Body of pancreas (tissue), 4 donors: ENCODE results near the gene CRK. TPM values are rescaled to one million over a fixed set of nuclear protein-coding genes. Genes with fewer than 3 reads are reported as not detected.

ENCODE experiments used
- ATAC-seq: fragments of 150-250 bp; one replicate; pipeline ENCODE4 v1.9.1; 2016
- DNase-seq, 4 donors: peaks; one replicate each; pipeline ENCODE4 v3.0.0-alpha.2; 2019
- H3K27ac ChIP-seq, 4 donors: fragments of 200-600 bp; sonication (generic); 1 replicate in 3 of 4; 2 replicates in 1 of 4; pipeline versions ENCODE4 v1.5.1 to v1.6.1; 2016 to 2019; ENCODE audit warnings: mild to moderate bottlenecking in 1 of 4, mixed read lengths in 1 of 4, moderate library complexity in 1 of 4
- H3K27me3 ChIP-seq, 2 donors: fragments of 200-600 bp; sonication (generic); one replicate each; pipeline ENCODE4 v1.6.0; 2016; ENCODE audit warnings: mild to moderate bottlenecking in 1 of 2
- H3K36me3 ChIP-seq, 2 donors: fragments of 200-600 bp; sonication (generic); replicated peaks in 1 of 2; 2 replicates each; pipeline ENCODE4 v1.5.1; 2016; ENCODE audit warnings: low read depth in 2 of 2; ENCODE audit not compliant: insufficient read depth in 1 of 2
- H3K4me1 ChIP-seq: fragments of 200-600 bp; sonication (generic); one replicate; pipeline ENCODE4 v1.6.0; 2016
- H3K4me3 ChIP-seq, 2 donors: fragments of 200-600 bp; sonication (generic); 1 replicate in 1 of 2; 2 replicates in 1 of 2; pipeline ENCODE4 v1.5.1; 2016 to 2019
- H3K9me3 ChIP-seq, 3 donors: fragments of 200-600 bp; sonication (generic); 1 replicate in 2 of 3; 2 replicates in 1 of 3; pipeline ENCODE4 v1.5.1; 2016
- POLR2A ChIP-seq, 3 donors: fragments of 450-650 bp; IDR thresholded peaks; one replicate each; pipeline ENCODE4 v1.6.1; 2016; ENCODE audit warnings: antibody characterized with exemption in 3 of 3, mild to moderate bottlenecking in 2 of 3
- WGBS, 2 donors: methylation state at CpG; one replicate each; pipeline ENCODE4 v1.1.5; 2017; 5-methylcytosine and 5-hydroxymethylcytosine counted together
- intact Hi-C: fragments of 100-400 bp; cut with DNase I; formaldehyde crosslinking; loops from one replicate; pipeline ENCODE4 v1.15.1; 2023
- total RNA-seq, 2 donors: library from RNA; depleted of rRNA; stranded (reverse); fragments of >200 nt; gene quantifications; one replicate each; pipeline ENCODE4 v1.1.0, GENCODE V29; 2016
- TF ChIP-seq, protein P1 (sequence below), 7 experiments: fragments of 450-650 bp in 4 of 7; fragments of 200-600 bp in 3 of 7; sonication (generic) in 3 of 7; IDR thresholded peaks; one replicate each; pipeline ENCODE4 v1.5.1; 2016 to 2019; ENCODE audit warnings: antibody characterized with exemption in 7 of 7

Gene CRK
- total RNA-seq, 2 donors from 2014 or later = 27.7 to 35.5 TPM

DNA sequence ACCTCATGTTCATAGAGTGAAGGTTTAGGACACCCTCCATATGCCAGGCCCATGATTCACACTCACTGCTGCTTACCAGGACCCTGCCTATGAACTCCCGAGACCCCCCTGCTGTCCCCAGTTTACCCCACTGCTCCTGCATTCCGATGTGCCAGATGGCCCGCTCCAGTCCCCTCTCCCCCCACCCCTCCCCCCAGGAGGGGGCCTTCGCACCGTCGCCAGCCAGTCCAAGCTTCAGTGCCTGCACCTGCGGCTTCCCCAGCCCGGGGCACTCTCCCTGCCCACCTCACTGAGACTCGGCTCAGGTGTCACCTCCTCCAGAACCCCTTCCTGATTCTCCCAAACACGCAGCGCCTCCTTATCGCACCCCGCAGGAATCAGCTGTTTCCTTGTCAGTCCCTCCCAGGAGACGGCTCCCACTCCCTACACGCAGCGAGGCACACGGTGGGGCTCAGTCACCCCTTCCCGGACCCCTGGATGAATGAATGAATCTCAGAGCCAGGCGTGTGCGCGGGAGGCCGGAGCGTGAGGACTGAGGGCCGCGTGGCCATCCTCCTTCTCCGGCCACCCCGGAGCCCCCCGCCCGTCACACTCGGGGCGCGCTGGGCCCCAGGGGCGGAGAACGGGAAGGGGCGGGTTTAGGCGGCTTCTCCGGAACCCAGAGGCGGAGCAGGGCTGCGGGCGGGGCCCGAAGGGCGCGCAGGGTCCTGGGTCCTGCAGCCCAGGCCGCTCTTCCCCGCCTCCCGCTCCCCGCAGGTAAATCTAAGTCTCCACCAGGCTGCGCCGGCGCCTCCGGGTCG lies 34.8 kb upstream of the CRK start:
- WGBS, 2 donors = 1 to 2% methylated on average over 30 to 50 of the region's 52 CpGs
- peaks cover 63% of the 10 kb centered on the region for H3K4me1 ChIP-seq
- peak; percentile 54 for ATAC-seq
- intact Hi-C loops = no loop called here
- H3K27me3 ChIP-seq = no peaks in the 10 kb centered on the region
- TF ChIP-seq POLR2A (IDR thresholded peaks at IDR 0.05) = peak; percentile 22 to 68 (median 55)
- TF ChIP-seq, protein P1, sequence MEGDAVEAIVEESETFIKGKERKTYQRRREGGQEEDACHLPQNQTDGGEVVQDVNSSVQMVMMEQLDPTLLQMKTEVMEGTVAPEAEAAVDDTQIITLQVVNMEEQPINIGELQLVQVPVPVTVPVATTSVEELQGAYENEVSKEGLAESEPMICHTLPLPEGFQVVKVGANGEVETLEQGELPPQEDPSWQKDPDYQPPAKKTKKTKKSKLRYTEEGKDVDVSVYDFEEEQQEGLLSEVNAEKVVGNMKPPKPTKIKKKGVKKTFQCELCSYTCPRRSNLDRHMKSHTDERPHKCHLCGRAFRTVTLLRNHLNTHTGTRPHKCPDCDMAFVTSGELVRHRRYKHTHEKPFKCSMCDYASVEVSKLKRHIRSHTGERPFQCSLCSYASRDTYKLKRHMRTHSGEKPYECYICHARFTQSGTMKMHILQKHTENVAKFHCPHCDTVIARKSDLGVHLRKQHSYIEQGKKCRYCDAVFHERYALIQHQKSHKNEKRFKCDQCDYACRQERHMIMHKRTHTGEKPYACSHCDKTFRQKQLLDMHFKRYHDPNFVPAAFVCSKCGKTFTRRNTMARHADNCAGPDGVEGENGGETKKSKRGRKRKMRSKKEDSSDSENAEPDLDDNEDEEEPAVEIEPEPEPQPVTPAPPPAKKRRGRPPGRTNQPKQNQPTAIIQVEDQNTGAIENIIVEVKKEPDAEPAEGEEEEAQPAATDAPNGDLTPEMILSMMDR (IDR thresholded peaks at IDR 0.05) = no peak
- H3K36me3 ChIP-seq = no peaks in the 10 kb centered on the region
- peak; percentile 59 to 71 (median 69) for DNase-seq
- H3K4me3 ChIP-seq = peak overlapping the region; percentile 65 to 69
- H3K27ac ChIP-seq = peak overlapping the region; percentile 19 to 83 (median 76)
- H3K9me3 ChIP-seq = no peaks in the 10 kb centered on the region

DNA sequence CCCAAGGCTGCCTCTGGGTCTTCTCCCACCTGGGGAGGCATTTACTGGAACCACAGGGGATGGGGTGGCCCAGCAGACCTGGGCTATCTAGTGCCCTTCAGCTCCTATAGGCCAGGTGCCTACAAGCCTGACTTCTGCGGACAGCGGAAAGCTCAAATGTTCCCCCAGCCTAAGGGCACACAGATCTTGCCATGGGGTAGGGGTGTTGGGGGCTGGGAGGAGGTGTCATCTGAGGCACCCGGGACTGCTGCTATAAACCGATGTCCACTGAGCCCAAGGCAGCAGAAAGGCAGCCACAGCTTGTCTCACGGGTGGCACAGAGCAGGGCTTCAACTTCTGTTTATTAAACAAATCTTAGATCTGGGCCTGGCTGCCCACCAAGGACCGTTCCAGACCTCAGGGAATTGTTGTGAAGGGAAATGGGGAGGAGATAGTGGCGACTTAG lies 32.8 kb upstream of the CRK start:
- H3K27me3 ChIP-seq = no peaks in the 10 kb centered on the region
- H3K4me1 ChIP-seq = peaks cover 66% of the 10 kb centered on the region
- 67 to 79% methylated on average over 2 to 6 of the region's 7 CpGs for WGBS, 2 donors
- no peak overlapping the region for H3K4me3 ChIP-seq
- intact Hi-C loops = no loop called here
- TF ChIP-seq, protein P1 (IDR thresholded peaks at IDR 0.05) = no peak
- no peak for TF ChIP-seq POLR2A (IDR thresholded peaks at IDR 0.05)
- no peaks in the 10 kb centered on the region for H3K36me3 ChIP-seq
- no peak for ATAC-seq
- peak overlapping the region; percentile 94 to 97 (median 96) for H3K27ac ChIP-seq
- no peak for DNase-seq
- H3K9me3 ChIP-seq = no peaks in the 10 kb centered on the region

DNA sequence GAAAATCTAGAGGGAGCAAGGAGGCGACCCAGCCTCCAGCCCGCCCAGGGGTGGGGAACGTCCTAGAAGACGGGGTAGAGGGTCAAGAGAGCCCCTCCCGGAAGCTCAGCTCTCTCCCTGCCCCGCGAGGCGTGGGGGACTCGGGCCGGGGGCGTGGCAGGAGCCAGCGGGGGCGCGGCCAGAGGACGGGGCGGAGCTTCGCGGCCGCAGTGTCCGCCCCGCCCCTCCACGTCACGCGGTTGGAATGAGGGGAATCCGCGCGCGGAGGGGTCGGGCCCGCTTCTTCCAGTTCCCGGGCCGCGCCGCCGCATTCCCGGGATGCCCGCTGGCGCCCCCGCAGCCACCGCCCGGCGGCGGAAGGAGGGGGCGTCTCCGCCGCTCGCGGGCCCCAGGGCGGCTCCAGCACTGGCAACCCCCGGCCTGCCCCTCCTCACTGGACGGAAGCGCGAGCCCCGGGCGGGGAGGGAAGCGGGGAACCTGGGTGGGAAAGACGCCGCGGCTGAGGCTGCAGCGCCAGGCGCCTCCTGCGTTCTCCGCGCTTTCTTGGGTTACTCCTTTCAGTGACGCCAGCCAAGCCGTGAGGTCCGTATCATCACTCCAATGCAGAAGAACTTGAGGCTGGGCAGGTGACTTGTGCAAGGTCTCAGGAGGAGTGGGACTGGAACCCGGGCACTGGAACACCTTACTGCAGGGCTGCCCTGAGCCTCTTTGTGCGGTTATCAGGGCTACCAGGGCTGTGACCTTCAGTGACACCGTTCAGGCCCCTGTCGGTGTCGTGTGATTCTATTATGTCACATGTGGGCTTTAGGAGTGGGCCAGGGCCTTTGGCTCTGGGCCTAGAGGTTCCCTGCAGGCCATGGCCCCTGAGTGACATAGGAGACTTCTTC lies 32.1 kb upstream of the CRK start:
- H3K4me1 ChIP-seq = peaks cover 73% of the 10 kb centered on the region
- no peaks in the 10 kb centered on the region for H3K27me3 ChIP-seq
- H3K9me3 ChIP-seq = no peaks in the 10 kb centered on the region
- H3K36me3 ChIP-seq = no peaks in the 10 kb centered on the region
- peak; percentile 52 for ATAC-seq
- H3K4me3 ChIP-seq = peak overlapping the region; percentile 24 to 29
- TF ChIP-seq POLR2A (IDR thresholded peaks at IDR 0.05) = peak; percentile 43 to 76 (median 61)
- TF ChIP-seq, protein P1 (IDR thresholded peaks at IDR 0.05) = peak in 1 of 7 experiments; percentile 11
- 0 to 2% methylated on average over 20 to 43 of the region's 72 CpGs for WGBS, 2 donors
- DNase-seq = peak; percentile 82 to 88 (median 86)
- intact Hi-C loops = no loop called here
- peak overlapping the region; percentile 94 to 97 (median 96) for H3K27ac ChIP-seq

DNA sequence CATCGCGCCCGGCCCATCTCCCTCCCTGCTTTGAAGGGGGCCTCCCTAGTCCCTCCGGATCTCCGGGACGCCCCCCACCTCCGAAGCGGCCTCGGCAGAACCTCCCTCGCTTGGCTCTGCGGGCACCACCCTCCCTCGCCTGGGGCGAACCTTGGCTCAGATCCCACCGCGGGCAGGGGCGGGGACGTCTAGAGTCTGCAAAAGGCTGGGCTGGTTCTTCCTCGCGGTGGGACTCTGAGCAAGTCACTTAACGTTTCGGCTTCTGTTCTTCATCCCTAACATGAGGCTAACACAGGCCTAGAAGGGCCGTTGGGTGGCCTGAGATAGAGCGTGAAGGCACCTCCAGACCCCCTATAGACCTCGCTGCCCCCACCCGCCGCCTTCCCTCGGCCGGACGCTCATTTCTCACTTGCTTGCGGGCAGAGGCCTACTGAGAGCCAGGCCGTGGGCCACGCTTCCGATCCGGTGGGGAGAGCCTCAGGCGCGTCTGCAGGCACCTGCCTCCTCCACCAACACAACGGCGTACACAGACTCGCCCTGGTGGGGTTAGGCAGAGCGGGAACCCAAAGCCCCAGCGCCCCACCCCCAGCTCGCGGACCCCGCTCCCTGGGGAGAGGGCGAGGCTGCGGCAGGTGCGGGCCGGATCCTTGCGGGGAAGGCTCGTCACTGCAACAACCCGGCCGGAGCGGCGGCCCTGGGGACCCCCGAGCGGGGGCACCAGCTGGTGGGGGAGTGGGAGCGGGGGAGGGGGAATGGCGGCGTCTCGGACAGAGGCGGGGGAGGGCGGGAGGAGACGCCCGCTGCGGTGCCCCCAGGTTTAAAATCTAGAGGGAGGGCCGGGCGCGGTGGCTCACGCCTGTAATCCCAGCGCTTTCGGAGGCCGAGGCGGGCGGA lies 31.0 kb upstream of the CRK start:
- Histone ChIP-seq H3K4me1 (peaks cover 73% of the 10 kb centered on the region), H3K27me3 (no peaks in the 10 kb centered on the region), H3K36me3 (peaks cover 0 to 2% of the 10 kb centered on the region in 2 donors), H3K4me3 (no peak overlapping the region), H3K9me3 (no peaks in the 10 kb centered on the region), H3K27ac (peak overlapping the region; percentile 94 to 97 (median 96))
- 33 to 71% methylated on average over 11 to 70 of the region's 74 CpGs for WGBS, 2 donors
- ATAC-seq = no peak
- TF ChIP-seq, protein P1 (IDR thresholded peaks at IDR 0.05) = no peak
- TF ChIP-seq POLR2A (IDR thresholded peaks at IDR 0.05) = peak in 1 of 3 donors; percentile 7
- peak; percentile 55 to 71 (median 61) for DNase-seq
- intact Hi-C loops = no loop called here
